ENCODE results near the gene CCDC88C. TPM values are rescaled to one million over a fixed set of nuclear protein-coding genes. Genes with fewer than 3 reads are reported as not detected.

The CCDC88C gene
- total and polyA plus RNA-seq, 12 donors, result 2.2 to 8.4 (median 4.9) TPM

GRCh38 chr14:91360490-91361232 lies 57.0 kb downstream of the CCDC88C start:
- Histone ChIP-seq H3K27ac (peak overlapping the region in 1 of 10 donors; percentile 41), H3K27me3 (peaks cover 0 to 17% (median 8%) of the 10 kb centered on the region in 7 donors), H3K9me3 (no peaks in the 10 kb centered on the region), H3K36me3 (peaks cover 0 to 25% (median 0%) of the 10 kb centered on the region in 9 donors), H3K4me3 (no peak overlapping the region), H3K4me1 (peaks cover 0 to 59% (median 0%) of the 10 kb centered on the region in 9 donors)
- 88 to 89% methylated on average over 17 of the region's 17 CpGs for WGBS, 2 donors
- intact Hi-C loops (cut with DNase I), result loop anchor here in 1 of 10 donors (10.0 kb wide), 1 partner anchor 54 kb away; the partner anchor contains the start of gene CCDC88C
- TF ChIP-seq CTCF (IDR thresholded peaks at IDR 0.05), result no peak
- ATAC-seq (no peak), DNase-seq (no peak)

GRCh38 chr14:91358654-91359220 lies 58.9 kb downstream of the CCDC88C start:
- no peak for TF ChIP-seq CTCF (IDR thresholded peaks at IDR 0.05)
- no peak overlapping the region for H3K4me3 ChIP-seq
- no peak overlapping the region for H3K27ac ChIP-seq
- H3K36me3 ChIP-seq, result peaks cover 0 to 25% (median 0%) of the 10 kb centered on the region in 9 donors
- H3K9me3 ChIP-seq, result no peaks in the 10 kb centered on the region
- no peak for DNase-seq
- H3K27me3 ChIP-seq, result peaks cover 0 to 17% (median 8%) of the 10 kb centered on the region in 7 donors
- ATAC-seq, result no peak
- intact Hi-C loops (cut with DNase I), result no loop called here
- 95% methylated on average over 13 of the region's 13 CpGs for WGBS, 2 donors
- peaks cover 0 to 51% (median 0%) of the 10 kb centered on the region in 9 donors for H3K4me1 ChIP-seq

- Histone ChIP-seq H3K27me3 (peaks cover 0 to 17% (median 8%) of the 10 kb centered on the region in 7 donors), H3K4me3 (no peak overlapping the region), H3K4me1 (peaks cover 0 to 51% (median 3%) of the 10 kb centered on the region in 9 donors), H3K36me3 (peaks cover 0 to 25% (median 0%) of the 10 kb centered on the region in 9 donors), H3K27ac (no peak overlapping the region), H3K9me3 (no peaks in the 10 kb centered on the region)
- 90 to 91% methylated on average over 9 of the region's 9 CpGs for WGBS, 2 donors
- no peak for TF ChIP-seq CTCF (IDR thresholded peaks at IDR 0.05)
- ATAC-seq (no peak), DNase-seq (no peak)
- intact Hi-C loops (cut with DNase I), result no loop called here
These were observed 59.6 kb downstream of the CCDC88C start for GRCh38 chr14:91358025-91358319.

- Histone ChIP-seq H3K9me3 (no peaks in the 10 kb centered on the region), H3K36me3 (peaks cover 0 to 25% (median 0%) of the 10 kb centered on the region in 9 donors), H3K4me3 (no peak overlapping the region), H3K4me1 (peaks cover 0 to 50% (median 8%) of the 10 kb centered on the region in 9 donors), H3K27me3 (peaks cover 0 to 17% (median 8%) of the 10 kb centered on the region in 7 donors), H3K27ac (no peak overlapping the region)
- 89 to 93% methylated on average over 21 of the region's 21 CpGs for WGBS, 2 donors
- no peak for TF ChIP-seq CTCF (IDR thresholded peaks at IDR 0.05)
- intact Hi-C loops (cut with DNase I), result no loop called here
- ATAC-seq, result no peak
- no peak for DNase-seq
These were observed 60.2 kb downstream of the CCDC88C start for GRCh38 chr14:91357272-91358024.

Measured in heart right ventricle (tissue), 16 donors.